Fibroblast of lung (primary cell): ENCODE measurements around the gene CAPN13.

Source experiments
- CTCF ChIP-seq, 2 donors: IDR thresholded peaks in 1 of 2; conservative IDR thresholded peaks in 1 of 2; 1 replicate in 1 of 2; 2 replicates in 1 of 2; pipeline ENCODE4 v1.5.1; 2011 to 2012; ENCODE audit warnings: low read length in 2 of 2, control low read depth in 1 of 2, inconsistent platforms in 1 of 2, low read depth in 1 of 2, mild to moderate bottlenecking in 1 of 2
- EZH2 ChIP-seq: IDR thresholded peaks from 2 replicates; pipeline ENCODE4 v1.5.1; 2012; ENCODE audit warnings: low read length, control low read depth, mild to moderate bottlenecking; ENCODE audit errors: missing control alignments

DNA sequence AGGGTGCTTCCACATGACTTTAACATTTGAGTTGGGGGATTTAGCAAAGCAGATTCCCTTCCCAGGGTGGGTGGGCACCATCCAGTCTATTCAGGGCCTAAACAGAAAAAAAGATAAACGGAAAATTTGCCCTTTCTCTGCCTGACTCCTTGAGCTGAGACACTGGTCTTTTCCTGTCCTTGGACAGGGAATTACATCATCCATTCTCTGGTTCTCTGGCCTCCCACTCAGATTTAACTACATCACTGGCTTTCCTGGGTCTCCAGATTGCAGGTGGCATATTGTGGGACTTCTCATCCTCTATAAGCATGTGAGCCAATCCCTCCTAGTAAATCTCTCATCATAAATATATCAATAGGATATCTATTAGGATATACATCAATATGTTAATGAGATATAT lies 25.8 kb downstream of the CAPN13 start:
- TF ChIP-seq CTCF (conservative IDR thresholded peaks at IDR 0.05 in 1 of 2, IDR thresholded peaks at IDR 0.05 in 1 of 2; ENCODE audit: low read depth in 1 of 2, low read length in 2 of 2) = no peak
- no peak for TF ChIP-seq EZH2
